GF-D8 (cell line): ENCODE data around the gene MYOZ3.

Source experiments
- DNase-seq: peaks from one replicate; lab custom pipeline; 2025; lab: John Stamatoyannopoulos, UW

Gene MYOZ3

DNA sequence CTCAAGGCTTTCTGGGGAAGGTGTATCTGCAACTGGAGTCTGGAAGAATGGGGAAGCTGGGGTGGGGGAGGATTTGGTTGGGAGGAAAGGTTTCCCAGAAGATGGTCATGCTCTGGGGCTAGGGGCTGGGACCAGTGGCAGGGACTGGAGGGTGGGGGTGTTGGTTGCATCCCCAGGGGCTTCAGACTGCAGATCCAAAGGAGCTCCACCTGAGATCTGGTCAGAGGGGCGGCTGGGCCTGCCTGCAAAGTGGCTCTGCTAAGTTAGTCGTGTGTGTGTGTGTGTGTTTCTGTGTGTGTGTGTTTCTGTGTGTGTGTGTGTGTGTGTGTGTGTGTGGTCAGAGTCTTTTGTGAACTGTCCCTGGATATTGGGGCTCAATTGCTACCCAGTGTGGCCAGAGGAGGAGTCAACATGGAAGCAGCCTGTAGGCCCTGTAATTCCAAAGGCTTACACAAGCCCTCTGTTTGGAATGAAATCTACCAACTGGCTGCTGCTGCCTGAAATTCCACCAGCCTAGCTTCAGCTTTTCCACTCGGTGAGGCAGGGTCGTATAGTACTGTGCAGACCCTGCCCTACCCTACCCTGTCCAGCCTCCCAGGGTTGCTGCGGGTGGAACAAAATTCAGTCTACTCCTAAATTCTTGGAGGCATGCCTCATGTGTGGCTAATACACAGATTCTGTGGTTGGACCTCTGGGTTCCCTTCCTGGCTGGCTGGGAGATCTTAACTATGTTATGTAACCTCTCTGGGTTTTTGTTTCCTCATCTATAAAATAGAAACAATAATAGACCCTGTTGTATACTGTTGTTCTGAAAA is 33.1 kb upstream of the MYOZ3 start:
- no peak for DNase-seq

GRCh38 chr5:150628936-150629485 is 32.0 kb upstream of the MYOZ3 start:
- DNase-seq: no peak

GRCh38 chr5:150630016-150630415 is 31.0 kb upstream of the MYOZ3 start:
- no peak for DNase-seq

- no peak for DNase-seq
Measured at GRCh38 chr5:150630461-150631325, 30.4 kb upstream of the MYOZ3 start.

DNA sequence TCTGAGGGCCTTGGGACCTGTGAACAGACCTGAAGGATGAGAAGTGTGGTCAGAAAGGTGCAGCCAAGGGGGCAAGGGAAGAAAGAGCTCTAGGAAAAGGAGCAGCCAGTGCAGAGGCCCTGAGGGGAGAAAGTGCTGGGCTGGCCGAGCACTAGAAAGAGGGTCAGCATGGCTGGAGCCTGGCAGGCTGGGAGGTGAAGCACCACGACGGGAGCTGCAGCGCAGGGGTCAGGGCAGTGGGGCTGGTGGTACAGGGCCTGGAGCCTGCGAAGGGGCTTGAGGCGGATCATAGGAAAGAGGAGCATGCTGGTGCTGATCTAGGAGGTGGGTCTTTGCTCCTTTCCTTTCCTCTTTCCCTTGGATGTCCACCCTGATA is 29.7 kb upstream of the MYOZ3 start:
- no peak for DNase-seq

DNA sequence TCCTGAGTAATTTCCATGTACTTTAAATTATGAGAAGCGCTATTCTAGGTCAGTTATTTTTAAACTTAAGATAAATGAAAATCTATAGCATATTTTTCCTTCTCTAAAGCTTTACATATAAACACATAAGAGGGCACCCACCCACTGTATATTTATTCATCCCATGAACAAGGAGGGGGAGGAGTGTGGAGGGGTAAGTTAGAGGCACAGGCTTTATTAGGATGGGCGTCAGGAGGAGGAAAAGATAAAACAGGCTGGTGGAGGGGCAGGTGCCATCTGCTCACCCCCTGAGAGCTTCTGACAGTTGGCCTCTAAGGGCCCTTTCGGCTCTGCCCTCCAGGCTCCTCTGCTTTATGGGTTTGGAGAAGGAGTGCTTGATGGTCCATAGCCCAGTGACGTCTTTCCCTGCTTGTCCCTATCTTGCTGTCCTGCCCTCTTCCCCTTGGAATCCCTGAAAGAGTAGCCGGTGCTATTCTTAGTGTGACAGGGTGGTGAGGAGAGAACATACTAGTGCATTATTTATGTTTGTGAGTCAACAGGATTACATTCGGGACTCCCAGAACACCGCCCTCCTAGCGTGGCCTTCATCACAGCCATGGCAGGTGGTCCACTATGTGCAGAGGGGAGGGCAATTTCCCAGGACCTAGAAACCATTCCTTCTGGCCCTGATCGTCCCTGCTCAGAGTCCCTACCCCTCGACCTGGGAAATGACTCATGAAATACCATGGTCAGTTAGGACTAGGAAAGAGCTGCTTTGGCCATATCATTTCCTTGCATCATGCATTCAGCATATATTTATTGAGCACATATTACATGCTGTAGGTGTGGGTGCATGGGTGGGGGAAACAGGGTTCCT is 28.5 kb upstream of the MYOZ3 start:
- DNase-seq: no peak

DNA sequence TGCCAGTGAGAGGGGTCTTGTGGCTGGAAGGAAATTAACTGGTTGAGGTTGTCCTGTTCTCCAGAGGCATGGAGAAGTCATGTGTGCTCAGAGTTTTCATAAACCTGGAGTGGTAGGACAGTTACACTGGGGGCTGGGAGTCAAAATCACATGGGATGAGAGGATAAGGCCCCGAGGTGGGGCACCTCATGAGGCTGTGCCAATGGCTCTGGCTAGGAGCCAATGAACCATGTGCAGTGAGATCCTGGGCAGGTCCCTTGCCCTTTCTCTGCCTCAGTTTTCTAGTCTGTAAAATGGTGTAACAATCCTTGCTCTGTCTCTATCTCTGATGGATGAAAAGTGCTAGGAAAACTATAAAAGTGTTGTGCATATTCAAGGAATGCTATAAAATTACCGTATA is 27.6 kb upstream of the MYOZ3 start:
- no peak for DNase-seq

- DNase-seq: no peak
Measured at GRCh38 chr5:150636391-150637244, 24.4 kb upstream of the MYOZ3 start.

- no peak for DNase-seq
Measured at GRCh38 chr5:150637245-150638052, 23.6 kb upstream of the MYOZ3 start.

DNA sequence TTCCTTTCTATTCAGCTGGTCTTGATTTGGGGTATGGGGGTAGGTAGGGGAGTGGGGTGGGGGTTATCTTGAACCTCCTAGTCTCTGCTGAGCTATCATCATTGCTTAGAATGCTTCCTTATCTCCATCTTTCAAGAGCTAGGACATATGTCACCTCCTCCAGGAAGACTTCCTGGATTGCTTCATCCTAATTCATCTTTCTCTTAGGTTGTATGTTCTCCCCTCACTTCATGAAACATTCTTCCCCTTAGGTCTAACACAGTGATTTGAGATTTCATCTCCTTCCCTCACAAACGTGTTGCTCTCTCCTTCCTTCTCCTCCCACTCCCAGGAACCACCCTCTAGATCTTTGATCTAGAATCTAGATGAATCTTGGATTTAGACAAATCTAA is 23.0 kb upstream of the MYOZ3 start:
- DNase-seq: no peak

DNA sequence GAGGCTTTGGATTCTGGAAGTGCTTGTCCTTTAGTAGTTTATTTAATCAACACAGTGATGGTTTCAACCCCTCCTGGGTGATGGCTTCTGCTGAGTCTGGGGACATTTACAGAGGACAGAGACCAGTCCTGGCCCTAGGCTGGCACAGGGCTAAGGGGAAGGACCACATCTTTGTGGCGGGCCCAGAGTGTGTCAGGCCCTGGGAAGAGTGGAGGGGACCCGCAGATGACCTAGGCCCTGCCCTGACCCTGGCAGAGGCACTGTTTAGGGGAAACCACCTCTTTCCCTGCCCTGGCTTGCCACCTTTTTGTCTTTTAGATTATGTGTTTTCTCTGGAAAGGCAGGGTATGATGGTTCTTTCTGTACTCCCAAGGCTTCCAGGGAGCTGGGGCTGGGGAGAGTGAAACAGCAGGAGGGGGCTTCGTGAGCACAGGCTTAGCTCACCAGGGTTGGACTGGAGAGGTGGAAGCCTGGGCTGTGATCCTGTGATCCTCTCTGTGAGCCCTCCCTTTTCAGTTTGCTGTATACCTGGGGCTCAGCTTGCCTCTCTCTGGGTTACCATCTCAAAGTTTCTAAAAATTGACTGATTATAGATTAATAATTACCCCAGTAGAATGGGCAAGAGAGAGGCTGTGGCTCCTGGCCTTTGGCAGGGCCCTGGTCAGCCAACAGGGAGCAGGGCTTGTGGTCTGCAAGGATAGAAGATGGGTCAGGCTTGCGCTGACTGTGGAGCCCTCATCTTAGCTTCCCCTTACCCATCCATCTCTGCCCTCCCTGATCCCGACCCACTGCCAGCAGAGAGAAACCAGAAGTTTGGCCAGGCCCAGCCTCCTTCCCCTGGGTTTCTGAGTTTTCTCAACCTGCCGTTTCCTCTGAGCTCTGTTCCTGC is 22.3 kb upstream of the MYOZ3 start:
- no peak for DNase-seq

- no peak for DNase-seq
Measured at GRCh38 chr5:150639377-150639692, 21.7 kb upstream of the MYOZ3 start.

GRCh38 chr5:150639751-150640150 is 21.3 kb upstream of the MYOZ3 start:
- no peak for DNase-seq

DNA sequence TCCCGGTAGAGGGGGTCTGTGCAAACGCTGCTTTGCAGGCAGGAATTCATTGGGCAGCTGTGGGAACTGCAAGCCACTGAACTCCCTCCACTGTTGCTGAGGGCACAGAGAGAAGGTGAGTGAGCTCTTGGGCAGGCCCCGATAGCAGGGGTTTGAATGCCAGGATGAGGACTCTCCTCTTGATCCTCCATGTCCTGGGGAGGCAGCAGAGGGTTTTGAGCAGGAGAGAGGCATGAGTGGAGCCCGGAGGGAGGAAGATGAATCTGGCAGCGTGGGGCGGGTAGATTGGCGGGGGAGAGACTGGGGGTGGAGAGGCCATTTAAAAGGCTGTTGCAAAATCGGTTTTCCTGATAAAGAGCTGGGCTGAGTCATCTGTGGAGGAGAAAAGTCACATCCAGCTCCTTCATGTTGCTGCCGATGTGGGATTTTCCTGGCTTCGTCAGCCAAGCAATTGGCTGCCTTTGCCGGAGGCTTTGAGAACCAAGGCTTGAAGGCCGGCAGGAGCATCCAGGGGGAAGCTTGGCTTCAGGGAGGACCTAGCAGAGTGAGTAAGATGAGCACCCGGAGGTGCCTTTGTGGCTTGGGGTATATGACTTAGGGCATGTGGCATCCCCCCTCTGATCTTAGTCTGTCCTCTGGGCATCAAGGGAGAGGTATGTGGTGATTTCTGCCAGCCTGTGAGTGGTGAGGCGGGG is 20.6 kb upstream of the MYOZ3 start, which contains the start of gene SYNPO:
Gene SYNPO (plus strand): TSS at position 350 of the 695 bp plus-strand sequence. CDS start 7,616 bp downstream, outside the sequence.
- no peak for DNase-seq

DNA sequence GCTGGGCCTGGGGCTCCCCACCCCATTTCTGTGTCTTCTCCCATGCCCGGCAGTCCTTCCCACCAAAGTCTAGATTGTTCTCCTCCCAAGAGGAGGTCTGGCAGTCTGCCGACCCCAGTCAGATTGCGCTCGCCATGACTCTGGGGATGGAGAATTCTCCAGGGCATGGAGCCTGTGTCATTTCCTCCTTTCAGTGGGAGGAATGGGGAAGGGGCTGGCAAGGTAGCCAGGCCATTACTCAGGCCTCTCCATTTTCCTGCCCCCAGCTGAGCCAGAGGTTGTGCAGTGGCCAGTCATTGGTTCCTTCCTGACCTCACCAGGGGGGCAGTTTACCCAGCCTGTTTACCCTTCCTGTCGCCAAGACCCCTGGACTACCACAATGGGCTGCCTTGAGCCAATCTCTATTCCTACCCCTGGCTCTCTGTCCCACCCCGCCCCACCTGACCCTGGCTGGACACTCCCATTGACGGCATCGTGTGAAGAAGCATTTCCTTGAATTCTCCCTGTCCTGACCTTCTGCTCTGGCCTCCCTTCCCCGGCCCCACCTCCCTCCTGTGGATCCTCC is 20.0 kb upstream of the MYOZ3 start:
- DNase-seq: no peak

GRCh38 chr5:150641824-150642566 is 19.1 kb upstream of the MYOZ3 start:
- no peak for DNase-seq

- DNase-seq: no peak
Measured at GRCh38 chr5:150642567-150642927, 18.5 kb upstream of the MYOZ3 start.
